Keratinocyte (primary cell): Measurements from ENCODE around the gene INSRR. TPM values are rescaled to one million over a fixed set of nuclear protein-coding genes. Genes with fewer than 3 reads are reported as not detected.

Source experiments
- DNase-seq: peaks from one replicate; pipeline ENCODE4 v3.0.0-alpha.2; 2011; ENCODE audit warnings: low read depth, missing footprints, low spot score
- FAIRE-seq: peaks from 2 replicates; lab custom pipeline; 2011; peaks lifted over from hg19 to GRCh38; lab: Jason Lieb, UNC
- H2AFZ ChIP-seq: 2 replicates; pipeline ENCODE4 v1.6.0; 2012; ENCODE audit warnings: low read length, control low read depth, inconsistent platforms; ENCODE audit not compliant: control insufficient read depth
- H3K27ac ChIP-seq: 2 replicates; pipeline ENCODE4 v1.5.1; 2011; ENCODE audit warnings: low read length; ENCODE audit not compliant: control insufficient read depth, insufficient read depth
- H3K27me3 ChIP-seq: 3 replicates; pipeline ENCODE4 v1.6.0; 2011; ENCODE audit warnings: low read length; ENCODE audit not compliant: control insufficient read depth, insufficient read depth; ENCODE audit errors: extremely low read depth
- H3K36me3 ChIP-seq, 2 experiments: 2 replicates in 1 of 2; 3 replicates in 1 of 2; pipeline ENCODE4 v1.5.1; 2011; ENCODE audit warnings: low read length in 2 of 2, mild to moderate bottlenecking in 1 of 2; ENCODE audit not compliant: control insufficient read depth in 2 of 2, insufficient read depth in 2 of 2; ENCODE audit errors: extremely low read depth in 1 of 2
- H3K4me1 ChIP-seq: 3 replicates; pipeline ENCODE4 v1.5.1; 2011; ENCODE audit warnings: low read length; ENCODE audit not compliant: control insufficient read depth, insufficient read depth; ENCODE audit errors: extremely low read depth
- H3K4me2 ChIP-seq: 3 replicates; pipeline ENCODE4 v1.6.0; 2011; ENCODE audit warnings: low read depth, low read length; ENCODE audit not compliant: control insufficient read depth, insufficient read depth; ENCODE audit errors: extremely low read depth
- H3K4me3 ChIP-seq, 3 experiments: fragments of 200-600 bp in 1 of 3; sonication (generic) in 1 of 3; 2 replicates in 2 of 3; 3 replicates in 1 of 3; pipeline ENCODE4 v1.5.1; 2011 to 2016; ENCODE audit warnings: low read length in 3 of 3, mild to moderate bottlenecking in 3 of 3, control low read depth in 2 of 3, inconsistent platforms in 1 of 3, low read depth in 1 of 3, mixed read lengths in 1 of 3, mixed run types in 1 of 3, moderate library complexity in 1 of 3; ENCODE audit not compliant: control insufficient read depth in 2 of 3, insufficient read depth in 2 of 3; ENCODE audit errors: extremely low read depth in 1 of 3
- H3K79me2 ChIP-seq: 2 replicates; pipeline ENCODE4 v1.6.0; 2012; ENCODE audit warnings: low read length; ENCODE audit not compliant: control insufficient read depth, insufficient read depth
- H3K9ac ChIP-seq: 3 replicates; pipeline ENCODE4 v1.6.0; 2011; ENCODE audit warnings: low read length; ENCODE audit not compliant: control insufficient read depth, insufficient read depth; ENCODE audit errors: extremely low read depth
- H3K9me1 ChIP-seq: 3 replicates; pipeline ENCODE4 v1.6.0; 2011; ENCODE audit warnings: low read length; ENCODE audit not compliant: control insufficient read depth, insufficient read depth; ENCODE audit errors: extremely low read depth
- H3K9me3 ChIP-seq: 2 replicates; pipeline ENCODE4 v1.5.1; 2012; ENCODE audit warnings: low read depth, low read length; ENCODE audit not compliant: control insufficient read depth
- H4K20me1 ChIP-seq: 3 replicates; pipeline ENCODE4 v1.6.0; 2011; ENCODE audit warnings: low read length; ENCODE audit not compliant: control insufficient read depth, insufficient read depth; ENCODE audit errors: extremely low read depth
- EZH2 ChIP-seq: IDR thresholded peaks from one replicate; pipeline ENCODE4 v1.6.1; 2012; ENCODE audit warnings: inconsistent platforms, mild to moderate bottlenecking, low read length, moderate library complexity
- dilution Hi-C: fragments of 300-500 bp; cut with MboI; formaldehyde crosslinking; loops from one replicate; pipeline ENCODE4 v1.7.0; 2020; ENCODE audit warnings: low sequenced_read_pairs; ENCODE audit not compliant: extremely low pct_ligation_motif_present
- polyA plus RNA-seq, 5 experiments: library from polyadenylated mRNA; depleted of rRNA in 3 of 5; stranded (reverse) in 3 of 5; stranded (forward) in 1 of 5; unstranded in 1 of 5; fragments of >200 nt; gene quantifications; 1 replicate in 1 of 5; 2 replicates in 3 of 5; 3 replicates in 1 of 5; pipeline versions ENCODE4 v1.2.1 to v1.2.3, GENCODE V29; 2011 to 2012; ENCODE audit warnings: missing spikeins in 2 of 5, low read depth in 1 of 5, low replicate concordance in 1 of 5
- TF ChIP-seq, protein P1 (sequence below), 3 experiments: IDR thresholded peaks in 1 of 3; conservative IDR thresholded peaks in 1 of 3; optimal IDR thresholded peaks in 1 of 3; 2 replicates in 2 of 3; 3 replicates in 1 of 3; pipeline versions ENCODE3 to v1.5.1; 2011; ENCODE audit warnings: low read length in 3 of 3, mild to moderate bottlenecking in 3 of 3, moderate library complexity in 2 of 3, control low read depth in 1 of 3, inconsistent platforms in 1 of 3; ENCODE audit not compliant: insufficient read depth in 2 of 3; ENCODE audit errors: extremely low read depth in 1 of 3

The INSRR gene
- polyA plus RNA-seq, 1 donor (not counting 4 experiments of a cell fraction or from before 2014, with no cell fraction given): not detected

DNA sequence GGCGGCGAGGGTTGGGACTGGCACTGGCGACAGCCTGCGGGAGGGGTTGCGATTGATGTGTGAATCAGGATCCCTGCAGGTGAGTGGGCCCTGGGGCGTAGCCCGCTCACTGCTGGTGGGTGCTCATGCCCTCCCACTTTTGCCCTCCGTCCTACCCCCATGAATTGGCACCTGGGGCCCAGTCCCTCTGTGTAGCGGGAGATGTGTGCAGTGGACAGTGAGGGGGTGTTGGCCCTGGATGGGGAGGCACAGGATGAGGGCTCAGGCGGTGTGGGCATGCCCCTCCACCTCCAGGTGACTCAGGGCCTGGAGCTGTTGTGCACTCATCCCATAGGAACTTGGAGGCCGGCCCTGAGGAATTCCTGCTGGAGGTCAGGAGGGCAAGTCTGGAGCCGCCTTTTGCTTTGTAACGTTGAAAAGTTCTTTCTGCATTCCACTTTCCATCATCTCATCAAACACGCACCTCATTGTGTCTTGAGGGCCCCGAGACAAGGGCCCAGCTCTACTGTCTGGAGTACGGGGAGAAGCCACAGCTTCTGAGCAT is 37.6 kb upstream of the INSRR start:
- Histone ChIP-seq H3K27ac (peak overlapping the region; percentile 97), H4K20me1 (no peaks in the 10 kb centered on the region), H3K9ac (peak overlapping the region; percentile 71), H3K4me1 (peaks cover 37% of the 10 kb centered on the region), H2AFZ (peak overlapping the region; percentile 53), H3K27me3 (no peaks in the 10 kb centered on the region), H3K36me3 (no peaks in the 10 kb centered on the region), H3K4me3 (peak overlapping the region in 2 of 3 experiments; percentile 44 to 54), H3K9me3 (no peaks in the 10 kb centered on the region), H3K4me2 (peak overlapping the region; percentile 90), H3K9me1 (no peaks in the 10 kb centered on the region), H3K79me2 (no peaks in the 10 kb centered on the region)
- DNase-seq (peak; percentile 80), FAIRE-seq (peak; percentile 78)
- dilution Hi-C loops: no loop called here
- TF ChIP-seq, protein P1, sequence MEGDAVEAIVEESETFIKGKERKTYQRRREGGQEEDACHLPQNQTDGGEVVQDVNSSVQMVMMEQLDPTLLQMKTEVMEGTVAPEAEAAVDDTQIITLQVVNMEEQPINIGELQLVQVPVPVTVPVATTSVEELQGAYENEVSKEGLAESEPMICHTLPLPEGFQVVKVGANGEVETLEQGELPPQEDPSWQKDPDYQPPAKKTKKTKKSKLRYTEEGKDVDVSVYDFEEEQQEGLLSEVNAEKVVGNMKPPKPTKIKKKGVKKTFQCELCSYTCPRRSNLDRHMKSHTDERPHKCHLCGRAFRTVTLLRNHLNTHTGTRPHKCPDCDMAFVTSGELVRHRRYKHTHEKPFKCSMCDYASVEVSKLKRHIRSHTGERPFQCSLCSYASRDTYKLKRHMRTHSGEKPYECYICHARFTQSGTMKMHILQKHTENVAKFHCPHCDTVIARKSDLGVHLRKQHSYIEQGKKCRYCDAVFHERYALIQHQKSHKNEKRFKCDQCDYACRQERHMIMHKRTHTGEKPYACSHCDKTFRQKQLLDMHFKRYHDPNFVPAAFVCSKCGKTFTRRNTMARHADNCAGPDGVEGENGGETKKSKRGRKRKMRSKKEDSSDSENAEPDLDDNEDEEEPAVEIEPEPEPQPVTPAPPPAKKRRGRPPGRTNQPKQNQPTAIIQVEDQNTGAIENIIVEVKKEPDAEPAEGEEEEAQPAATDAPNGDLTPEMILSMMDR (optimal IDR thresholded peaks at IDR 0.05 in 1 of 3, IDR thresholded peaks at IDR 0.05 in 1 of 3, conservative IDR thresholded peaks at IDR 0.05 in 1 of 3; ENCODE audit: extremely low read depth in 1 of 3, insufficient read depth in 2 of 3, low read length in 3 of 3): no peak
- TF ChIP-seq EZH2: no peak

DNA sequence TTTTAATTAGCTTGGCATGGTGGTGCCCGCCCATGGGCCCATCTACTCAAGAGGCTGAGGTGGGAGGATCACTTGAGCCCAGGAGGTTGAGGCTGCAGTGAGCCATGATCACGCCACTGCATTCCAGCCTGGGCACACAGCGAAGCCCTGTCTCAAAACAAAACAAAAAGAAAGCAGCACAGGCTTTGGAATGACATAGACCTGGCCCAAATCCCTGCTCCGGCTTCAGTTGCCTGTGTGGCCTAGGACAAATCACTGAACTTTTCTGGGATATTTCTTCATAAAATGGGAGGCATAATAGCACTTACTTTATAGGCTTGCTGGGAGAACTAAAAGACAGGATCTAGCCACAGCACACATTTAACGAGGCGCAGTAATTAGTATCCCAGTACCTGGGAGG is 37.0 kb upstream of the INSRR start:
- no peaks in the 10 kb centered on the region for H3K79me2 ChIP-seq

More for the DNA sequence above, 37.0 kb upstream of the INSRR start:
- no peak for DNase-seq
- dilution Hi-C loops: no loop called here
- H4K20me1 ChIP-seq: no peaks in the 10 kb centered on the region
- H3K4me1 ChIP-seq: peaks cover 37% of the 10 kb centered on the region
- H3K27ac ChIP-seq: peak overlapping the region; percentile 97
- no peak overlapping the region for H3K9ac ChIP-seq
- H3K4me3 ChIP-seq: no peak overlapping the region
- FAIRE-seq: no peak
- H3K9me3 ChIP-seq: no peaks in the 10 kb centered on the region
- H3K27me3 ChIP-seq: no peaks in the 10 kb centered on the region
- H3K9me1 ChIP-seq: no peaks in the 10 kb centered on the region
- no peak overlapping the region for H2AFZ ChIP-seq
- peak overlapping the region; percentile 90 for H3K4me2 ChIP-seq
- no peaks in the 10 kb centered on the region for H3K36me3 ChIP-seq
- no peak for TF ChIP-seq EZH2
- TF ChIP-seq, protein P1 (optimal IDR thresholded peaks at IDR 0.05 in 1 of 3, IDR thresholded peaks at IDR 0.05 in 1 of 3, conservative IDR thresholded peaks at IDR 0.05 in 1 of 3; ENCODE audit: extremely low read depth in 1 of 3, insufficient read depth in 2 of 3, low read length in 3 of 3): no peak
